Glomerular visceral epithelial cell (primary cell): ENCODE measurements around the gene ARHGAP15.

ENCODE experiments used
- DNase-seq: peaks from one replicate; pipeline ENCODE4 v3.0.0-alpha.2; 2016; ENCODE audit errors: extremely low spot score

The ARHGAP15 gene

DNA sequence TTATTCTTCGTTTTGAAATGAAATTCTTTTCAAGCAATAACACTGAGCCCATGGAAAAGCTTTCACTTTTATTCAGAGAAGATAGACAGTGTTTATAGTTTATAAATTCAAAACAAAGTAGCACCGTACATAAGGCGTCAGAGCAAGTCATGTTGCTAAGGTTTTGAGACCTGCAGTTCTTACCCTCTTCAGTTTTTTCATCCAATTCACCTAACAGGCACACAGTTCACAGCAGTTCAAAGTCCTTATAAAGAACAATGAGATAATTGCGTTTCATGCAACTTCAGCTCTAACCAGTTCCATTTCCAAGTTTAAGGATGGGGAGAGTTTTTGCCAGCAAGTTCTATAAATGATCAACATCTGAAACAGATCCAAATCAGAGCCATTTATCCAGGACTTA lies 96.7 kb downstream of the ARHGAP15 start:
- no peak for DNase-seq

DNA sequence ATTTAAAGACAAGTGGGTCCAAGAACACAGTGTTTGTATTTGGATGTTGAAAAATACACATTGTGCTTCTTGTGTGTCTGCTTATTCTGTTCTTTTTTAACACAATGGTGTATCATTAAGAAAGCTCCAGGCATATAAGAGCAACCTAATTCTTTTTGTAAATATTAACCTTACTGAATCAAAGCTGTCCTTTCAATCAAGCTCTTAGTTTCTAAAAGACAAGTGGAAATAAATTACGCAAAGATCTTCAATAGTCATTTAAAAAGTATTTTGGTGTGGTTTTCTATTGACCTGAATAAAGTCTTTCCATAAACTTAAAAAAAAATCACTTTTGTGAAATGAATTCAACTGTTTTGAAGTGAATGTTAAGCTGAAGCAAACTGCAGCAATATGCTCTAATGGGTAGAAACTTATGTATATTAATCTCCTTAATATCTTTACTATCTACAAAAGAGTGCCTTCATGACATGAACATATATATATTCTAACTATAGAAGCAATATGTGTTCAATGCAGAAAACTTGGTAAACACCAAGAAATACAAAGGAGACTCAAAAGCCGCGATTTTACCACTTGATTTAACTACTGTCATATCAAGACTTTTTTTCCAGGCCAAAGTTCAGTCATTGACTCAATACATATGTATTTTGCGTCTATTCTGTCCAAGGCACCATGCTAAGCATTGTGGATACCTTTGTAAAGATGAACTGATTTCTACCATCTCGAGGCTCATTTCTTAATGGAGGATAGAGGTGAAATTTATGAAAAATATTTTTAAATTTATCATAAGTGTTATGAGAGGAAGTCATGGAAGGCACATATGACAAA lies 97.7 kb downstream of the ARHGAP15 start:
- DNase-seq: no peak

DNA sequence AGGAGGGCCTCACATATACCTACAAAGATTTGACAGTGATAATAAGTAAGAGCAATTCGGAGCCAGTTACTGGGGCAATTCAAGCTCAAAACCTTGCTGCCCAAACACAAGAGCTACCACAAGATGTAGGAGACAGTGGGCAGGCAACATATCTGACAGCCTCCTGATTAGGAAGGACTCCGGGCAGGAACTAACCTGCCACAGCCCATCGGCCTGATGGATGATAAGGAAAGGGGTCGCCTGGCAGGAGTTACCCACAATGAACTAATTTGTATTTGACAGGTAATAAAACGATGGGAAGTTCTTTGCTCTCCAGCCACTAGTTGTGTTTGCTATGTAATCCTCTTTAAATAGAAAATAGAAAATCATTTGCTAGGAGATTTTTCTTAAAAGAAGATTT lies 100.2 kb downstream of the ARHGAP15 start:
- DNase-seq: no peak

DNA sequence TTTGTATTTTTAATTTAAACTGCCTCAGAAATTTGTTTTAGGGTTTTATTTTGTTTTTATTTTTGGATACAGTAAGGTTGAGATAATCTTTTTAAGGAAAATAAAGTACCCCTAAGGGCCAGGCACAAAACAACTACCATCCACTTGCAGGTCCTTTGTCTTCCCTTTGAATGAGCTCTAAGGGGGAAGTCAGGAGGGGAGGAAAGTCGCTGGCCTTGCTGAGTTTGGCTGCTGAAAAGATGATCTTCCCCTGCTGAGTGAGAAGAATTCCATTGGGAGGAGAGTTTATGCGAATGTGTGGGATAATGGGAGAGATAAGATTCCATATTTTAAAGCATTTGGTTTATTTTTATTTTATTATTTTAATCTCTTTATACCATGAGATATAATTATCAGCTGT lies 100.7 kb downstream of the ARHGAP15 start:
- no peak for DNase-seq

DNA sequence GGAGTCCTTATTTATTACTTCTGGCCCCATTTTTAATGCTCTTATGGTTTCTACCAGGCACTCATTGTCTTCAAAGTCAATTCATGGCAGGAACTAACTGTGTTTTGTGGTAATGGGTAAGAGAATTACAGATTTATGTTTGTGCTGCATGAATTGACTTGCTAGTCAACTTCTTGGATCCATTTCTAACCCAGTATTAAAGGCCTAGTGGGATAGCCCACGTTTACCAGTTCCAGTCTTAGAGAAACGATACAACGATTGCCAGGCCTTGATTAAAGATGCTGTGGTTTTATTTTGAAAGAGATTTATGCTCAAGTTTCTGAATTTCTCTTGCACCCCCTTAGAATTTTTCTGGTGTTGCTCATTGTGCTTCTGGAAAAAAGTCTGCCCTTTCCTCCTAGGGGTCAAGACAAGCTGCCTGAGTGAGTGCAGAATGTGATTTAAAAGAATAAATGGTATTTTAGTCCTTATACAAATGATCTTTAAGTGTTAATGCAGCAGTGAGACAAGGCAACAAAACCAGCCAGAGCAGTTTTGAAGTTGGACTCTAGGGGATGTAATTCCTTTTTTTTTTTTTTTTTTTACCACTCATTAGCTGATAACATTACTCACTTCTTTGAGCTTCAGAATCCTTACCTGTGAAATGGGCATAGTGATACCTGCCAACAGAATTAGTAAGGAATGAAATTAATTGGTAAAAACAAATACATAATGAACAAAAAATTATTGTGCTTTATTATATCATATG lies 101.5 kb downstream of the ARHGAP15 start:
- no peak for DNase-seq

DNA sequence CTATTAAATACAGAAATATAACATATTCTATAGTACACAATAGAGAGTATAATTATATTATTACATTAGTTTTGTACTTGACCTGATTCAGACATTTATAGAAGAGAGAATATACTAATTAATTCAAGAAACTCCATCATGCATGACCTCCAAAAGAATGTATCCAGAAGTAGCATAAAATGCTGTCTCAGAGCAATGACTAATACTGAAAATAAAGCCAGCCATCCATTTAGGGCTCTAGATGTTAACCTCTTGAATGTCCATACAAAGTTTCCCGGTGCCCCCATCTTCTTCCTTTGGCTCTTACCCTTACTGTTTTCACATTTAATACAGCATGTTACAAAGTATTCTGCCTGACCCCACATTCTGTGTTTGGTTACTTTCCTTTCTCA lies 102.0 kb downstream of the ARHGAP15 start:
- peak; percentile 25 for DNase-seq

DNA sequence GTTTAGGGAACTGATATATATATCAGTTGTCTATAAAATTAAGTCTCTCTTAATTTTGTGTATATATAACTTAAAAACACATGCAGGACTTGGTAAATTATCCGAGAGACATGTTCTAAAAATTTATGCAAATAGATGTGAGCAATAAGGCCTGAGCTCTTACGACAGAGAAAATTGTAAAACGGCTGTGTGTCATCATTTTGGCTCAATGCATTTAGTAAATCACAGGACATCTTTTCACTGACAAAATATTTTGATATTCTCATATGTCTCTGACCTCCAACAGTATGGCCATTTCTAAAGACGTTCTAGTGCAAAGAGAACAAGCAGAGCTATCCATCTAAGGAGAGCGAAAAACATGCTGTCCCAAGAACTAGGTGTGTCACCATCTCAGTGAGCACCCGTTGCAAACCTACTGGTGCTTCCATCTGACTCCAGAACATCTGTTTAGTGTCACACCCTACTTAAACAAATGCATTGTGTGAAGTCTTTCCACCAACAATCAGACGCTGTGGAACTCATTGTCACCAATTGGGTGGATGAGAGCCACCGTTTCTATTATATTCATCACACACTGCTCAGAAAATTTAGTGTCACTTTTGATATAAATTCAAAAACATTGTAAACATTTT lies 108.0 kb downstream of the ARHGAP15 start:
- DNase-seq: no peak

DNA sequence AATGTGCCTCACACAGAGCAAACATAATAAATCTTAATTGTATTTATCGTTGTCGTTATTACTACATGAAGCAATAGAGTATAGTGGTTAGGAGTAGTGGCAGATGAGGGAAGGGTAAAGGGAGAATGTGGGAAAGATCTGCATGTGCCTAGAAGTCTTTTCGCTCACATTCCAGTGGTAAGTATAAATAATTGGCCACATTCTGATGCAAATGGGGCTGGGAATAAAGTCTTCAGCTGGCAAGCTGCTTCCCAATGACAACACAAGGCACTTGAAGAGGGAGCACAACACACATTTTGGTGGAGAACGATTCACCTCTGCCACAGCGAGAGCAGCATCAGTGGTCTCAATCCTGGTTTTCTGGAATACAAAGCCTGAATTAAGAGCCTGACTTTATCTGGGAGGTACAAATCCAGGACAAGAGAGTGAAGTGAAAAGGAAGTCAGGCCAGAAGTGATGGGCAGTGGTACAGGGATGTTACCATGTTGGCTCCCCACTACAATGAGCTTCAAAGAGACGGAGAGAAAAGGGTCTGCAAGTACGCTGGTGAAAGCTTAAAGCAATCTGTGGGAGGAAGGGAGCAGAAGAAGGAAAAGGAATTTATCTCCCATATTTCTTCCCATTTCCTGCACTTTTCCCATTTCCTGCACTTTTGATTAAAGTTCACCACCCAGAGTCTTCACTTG lies 112.3 kb downstream of the ARHGAP15 start:
- no peak for DNase-seq

DNA sequence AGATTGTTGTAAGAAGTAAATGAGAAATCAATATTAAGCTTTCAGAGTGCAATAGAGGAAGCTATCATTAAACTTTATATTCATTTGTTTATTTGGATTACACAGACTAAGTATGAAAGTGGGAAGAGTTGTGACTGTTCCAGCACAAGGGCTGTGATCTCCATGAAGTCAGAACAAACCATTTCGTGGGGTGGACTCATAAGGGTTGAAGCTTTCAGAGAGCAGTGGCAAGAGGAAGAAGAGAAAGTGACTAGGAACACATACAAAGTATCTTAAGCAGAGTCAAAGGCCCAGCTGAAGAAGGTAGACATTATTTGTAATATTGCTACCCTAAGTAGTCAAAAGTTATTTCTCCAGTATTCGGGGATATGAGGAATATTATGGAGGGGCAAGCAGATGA lies 117.0 kb downstream of the ARHGAP15 start:
- no peak for DNase-seq

DNA sequence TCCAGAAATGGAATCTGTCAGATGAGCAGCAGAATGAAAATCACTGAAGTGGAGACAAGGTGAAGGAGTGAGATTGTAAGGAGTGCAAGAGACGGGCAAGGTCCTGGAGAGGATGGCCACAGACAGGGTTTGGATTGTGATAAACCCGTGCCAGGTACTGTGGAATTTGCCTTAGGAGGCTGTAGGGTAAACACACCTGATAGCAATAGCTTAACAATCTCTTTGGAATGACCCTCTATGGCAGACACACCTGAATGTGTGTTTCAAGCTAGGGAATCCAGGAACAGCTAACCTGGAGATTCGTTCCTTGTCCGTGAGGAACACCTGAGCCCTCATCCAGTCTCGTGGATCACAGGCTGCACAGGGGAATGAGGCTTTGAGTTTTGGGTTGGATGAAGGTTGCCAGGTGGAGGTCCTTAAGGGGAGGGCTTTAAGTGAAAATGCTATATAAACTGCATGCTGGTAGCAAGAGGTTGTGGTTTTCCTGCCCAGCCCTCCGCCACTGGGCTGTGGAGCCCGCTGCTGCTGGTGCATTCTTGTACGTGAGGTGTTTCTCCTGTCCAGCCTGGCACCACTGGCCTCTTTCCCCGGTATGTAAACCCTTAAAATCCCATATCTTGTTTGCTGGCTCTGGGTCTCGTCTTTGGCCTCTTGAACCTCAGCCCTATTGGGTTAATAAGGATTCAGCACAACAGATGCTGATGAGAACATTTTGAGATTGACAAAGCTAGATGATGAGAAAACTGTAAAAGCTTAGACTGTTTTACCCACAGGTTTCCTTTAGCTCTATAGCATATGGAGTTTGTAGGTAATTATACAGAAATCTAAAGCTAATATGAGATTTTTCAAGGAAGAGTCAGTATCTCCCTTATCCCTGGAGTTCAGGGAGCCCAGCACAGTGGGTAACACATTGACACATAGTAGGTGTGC lies 117.9 kb downstream of the ARHGAP15 start:
- DNase-seq: no peak

DNA sequence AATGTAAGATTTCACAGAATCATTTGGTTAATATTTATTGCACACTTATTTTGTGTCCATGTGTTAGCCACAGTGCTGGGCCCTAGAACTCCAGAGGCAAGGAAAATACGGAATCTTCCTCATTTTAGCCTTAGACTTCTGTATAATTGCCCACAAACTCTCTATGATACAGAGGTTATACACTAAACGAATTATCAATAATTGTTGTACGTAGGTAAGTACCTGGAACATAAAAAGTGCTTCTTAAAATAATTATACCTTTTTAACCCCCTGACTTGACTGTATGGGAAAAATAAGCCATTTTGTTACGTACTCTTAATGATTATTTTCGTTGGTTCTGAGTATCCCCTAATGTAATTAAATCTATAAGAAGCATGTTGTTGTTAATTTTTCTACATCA lies 119.4 kb downstream of the ARHGAP15 start:
- DNase-seq: no peak

DNA sequence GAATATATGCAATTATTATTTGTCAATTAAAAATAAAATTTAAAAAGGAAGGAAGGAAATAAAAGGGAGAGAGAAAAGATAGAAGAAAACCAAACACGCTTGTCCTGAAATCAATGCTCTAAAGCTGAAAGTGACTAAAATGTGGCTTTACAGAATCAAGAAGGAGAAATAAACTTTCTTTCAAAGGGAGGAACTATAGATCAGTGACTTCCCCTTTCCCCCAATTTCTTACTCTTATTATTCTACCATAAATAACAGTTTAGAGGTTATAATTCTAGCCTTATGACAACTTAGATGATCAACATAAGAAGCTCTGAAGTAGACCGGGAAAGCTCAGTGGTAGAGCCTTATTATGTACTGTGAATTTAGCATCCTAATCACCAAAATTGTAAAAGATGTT lies 122.5 kb downstream of the ARHGAP15 start:
- no peak for DNase-seq

DNA sequence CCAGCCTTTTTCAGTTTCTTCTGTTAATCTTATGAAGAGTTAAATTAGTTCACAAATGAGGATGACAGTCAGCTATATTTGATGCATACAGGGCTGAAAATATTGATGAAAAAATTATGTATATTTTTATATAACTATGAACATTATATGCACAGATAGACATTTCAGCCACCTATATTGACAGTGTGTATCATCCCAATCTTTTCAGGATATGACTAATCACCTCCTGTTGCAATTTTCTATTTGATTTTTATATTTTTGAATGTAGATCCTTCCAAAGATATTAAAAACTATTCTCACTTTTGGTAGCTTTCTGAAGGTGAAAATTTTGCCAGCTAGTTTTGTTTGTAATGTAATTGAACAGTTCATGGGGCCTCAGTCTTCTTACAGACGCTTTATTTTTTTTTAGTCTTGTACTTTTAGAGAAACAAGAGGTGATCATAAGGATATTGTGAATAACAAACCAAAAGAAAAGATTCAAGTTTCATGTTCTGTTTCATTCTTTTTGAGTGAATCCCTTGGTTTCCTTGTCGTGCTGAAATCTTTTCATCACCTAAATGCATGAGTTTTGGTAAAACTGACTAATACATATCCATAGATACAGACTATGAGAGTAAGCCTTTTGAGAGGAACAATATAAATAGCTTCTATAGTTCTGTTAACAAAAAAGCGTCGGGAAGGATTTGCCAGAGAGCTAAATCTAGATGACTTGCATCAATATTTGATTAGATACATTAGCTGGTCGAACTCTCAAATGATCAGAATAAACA lies 123.1 kb downstream of the ARHGAP15 start:
- DNase-seq: no peak

DNA sequence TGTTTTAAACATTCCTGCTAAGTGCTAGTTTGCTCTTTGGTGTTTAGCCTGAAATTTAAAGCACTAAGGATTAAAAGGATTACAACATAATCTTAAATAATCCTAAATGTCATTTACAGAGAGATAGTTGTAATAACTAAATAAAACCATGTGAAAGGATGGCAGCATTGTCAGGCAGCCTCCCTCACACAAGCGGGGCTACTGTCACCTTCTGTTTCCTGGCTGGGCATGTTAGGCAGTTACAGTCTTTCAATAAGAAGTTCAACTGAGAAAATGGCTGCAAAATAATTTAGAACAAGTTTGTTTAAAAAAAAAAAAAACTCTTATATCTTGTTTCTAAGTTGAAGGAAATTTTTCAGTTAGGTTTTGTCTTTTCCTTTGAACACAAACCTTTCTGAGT lies 124.9 kb downstream of the ARHGAP15 start:
- no peak for DNase-seq

DNA sequence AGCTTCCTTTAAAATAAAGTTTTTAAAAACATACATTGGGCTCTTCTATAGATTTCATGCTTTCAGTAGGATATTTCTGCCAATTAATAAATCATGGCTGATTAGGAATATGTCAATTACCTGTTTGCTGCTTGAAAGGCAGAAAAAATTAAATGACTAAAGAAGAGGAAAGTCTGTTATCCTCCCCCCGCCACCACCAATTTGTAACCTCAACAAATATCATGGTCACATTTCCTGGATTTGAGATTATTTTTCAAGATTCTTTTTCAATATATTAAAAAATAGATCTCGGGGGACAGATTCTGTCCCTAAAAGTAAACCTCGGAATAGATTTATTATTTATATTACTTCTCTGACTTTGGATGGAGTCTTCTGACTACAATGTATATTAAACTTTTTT lies 125.9 kb downstream of the ARHGAP15 start:
- no peak for DNase-seq

DNA sequence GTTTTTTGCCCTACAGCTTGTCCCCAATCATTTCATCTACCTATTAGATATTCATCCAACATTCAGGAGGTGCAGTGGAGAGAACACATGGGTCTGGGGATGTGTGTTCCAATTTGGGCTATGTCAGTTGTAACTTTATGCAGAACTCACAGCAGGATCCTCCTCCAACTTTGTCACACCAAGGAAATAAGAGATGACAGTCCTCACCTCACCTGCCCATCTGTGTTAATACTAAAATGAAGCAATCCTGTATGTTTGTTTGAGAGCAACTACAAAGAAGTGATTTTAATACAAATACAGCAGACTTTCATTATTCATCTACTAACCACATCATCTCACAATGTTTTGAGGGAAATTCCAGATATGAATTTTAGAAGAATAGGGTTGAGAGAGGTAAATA lies 126.7 kb downstream of the ARHGAP15 start:
- no peak for DNase-seq

DNA sequence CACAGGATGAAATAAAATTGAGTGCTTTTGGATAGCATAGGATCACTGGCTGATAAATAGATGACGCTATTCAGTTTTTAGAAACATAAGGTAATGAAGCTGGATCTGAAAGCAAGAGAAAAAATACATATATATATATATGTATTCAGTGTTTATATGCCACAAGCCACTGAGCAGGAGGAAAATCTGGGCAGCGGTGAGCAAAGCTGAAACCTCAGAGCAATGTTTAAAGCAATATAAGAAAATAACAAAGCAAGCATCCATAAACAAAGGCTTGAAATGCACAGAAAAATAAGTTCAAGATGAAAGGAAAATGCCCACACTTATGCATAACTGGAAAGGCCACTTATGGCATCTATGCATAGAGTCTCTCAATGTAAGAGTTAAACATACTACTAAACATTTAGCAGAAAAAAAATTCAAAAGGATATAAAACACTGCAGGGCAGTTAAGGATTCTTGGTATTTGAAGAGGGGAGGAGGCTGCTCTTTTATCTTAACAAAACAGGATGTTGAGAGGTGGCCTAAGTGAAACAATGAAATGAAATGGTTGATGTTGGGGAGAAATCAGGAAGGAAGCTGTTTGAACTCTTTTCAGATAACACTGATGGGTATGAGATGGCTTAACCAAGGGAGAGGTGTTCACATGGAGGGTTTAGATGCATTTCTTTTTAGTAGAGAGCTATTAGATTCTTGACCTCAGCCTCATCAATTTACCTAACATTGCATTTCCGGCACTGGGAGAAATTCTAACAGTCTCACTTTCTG lies 129.1 kb downstream of the ARHGAP15 start:
- no peak for DNase-seq

DNA sequence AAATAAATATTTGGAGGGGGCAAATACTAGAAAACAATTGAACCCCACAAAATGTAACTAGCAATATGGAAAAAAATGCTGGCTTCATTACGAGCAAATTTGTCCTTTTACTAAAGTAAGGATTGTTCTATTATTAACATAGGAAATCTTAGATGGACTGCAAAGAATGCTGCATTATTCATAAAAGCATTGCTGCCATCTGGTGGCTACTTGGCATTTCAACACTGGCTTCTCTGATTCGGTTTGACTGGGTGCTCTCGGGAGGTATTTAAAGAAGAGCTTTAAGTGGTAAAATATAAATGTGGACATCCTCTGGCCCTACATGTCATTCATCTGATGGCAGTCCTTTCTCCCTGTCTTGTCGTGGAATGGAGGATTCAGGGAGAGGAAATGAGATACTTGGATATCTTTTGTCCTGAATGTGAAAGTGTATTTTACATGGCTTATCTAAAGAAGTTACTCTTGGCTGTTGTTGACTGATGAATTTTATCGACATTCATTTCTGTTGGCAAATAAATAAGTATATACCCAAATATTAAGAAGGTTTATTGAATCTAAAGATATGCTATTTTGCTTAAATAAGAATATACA lies 130.2 kb downstream of the ARHGAP15 start:
- DNase-seq: peak; percentile 70

DNA sequence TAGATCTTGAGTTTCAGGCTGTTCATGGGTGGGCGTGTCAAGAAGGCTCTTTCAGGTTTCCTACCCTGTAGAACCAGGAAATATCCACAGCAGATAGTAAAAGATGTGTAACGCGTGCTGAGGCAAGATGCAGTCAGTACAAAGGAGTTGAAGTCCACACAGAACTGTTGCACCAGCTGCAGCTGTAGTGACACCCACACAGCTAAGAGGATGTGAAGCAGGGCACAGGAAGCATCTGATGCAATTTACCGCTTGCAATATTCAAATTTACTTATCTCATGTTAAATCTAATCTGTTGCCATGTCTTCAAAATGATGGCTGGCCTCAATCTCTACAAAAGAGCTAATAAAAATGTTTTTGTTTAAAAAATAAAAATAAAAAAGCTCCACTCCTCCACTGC lies 132.8 kb downstream of the ARHGAP15 start:
- DNase-seq: no peak
